NCI-H2081 treated with DMSO at 0.1 percent for 48 hours (cell line): ENCODE data around the gene MYMX.

ENCODE experiments used
- DNase-seq: peaks from one replicate; lab custom pipeline; 2025; lab: John Stamatoyannopoulos, UW

The MYMX gene

GRCh38 chr6:44264154-44265006 lies 47.7 kb downstream of the MYMX start:
- DNase-seq = no peak

- DNase-seq = peak; percentile 11
Measured at GRCh38 chr6:44265007-44265721, 48.4 kb downstream of the MYMX start, which contains the start of gene NFKBIE. TSS of gene NFKBIE (minus strand) at chr6:44265551. CDS start at chr6:44265346, 205 bp downstream.

- no peak for DNase-seq
Measured at GRCh38 chr6:44265722-44266233, 49.1 kb downstream of the MYMX start.

GRCh38 chr6:44266347-44266746 lies 49.6 kb downstream of the MYMX start:
- no peak for DNase-seq

- no peak for DNase-seq
Measured at GRCh38 chr6:44267252-44267651, 50.5 kb downstream of the MYMX start.
